ENCODE results near the gene SIRT3. TPM values are rescaled to one million over a fixed set of nuclear protein-coding genes. Genes with fewer than 3 reads are reported as not detected.

The SIRT3 gene
- total RNA-seq, 1 experiment from 2014 or later = 13.9 TPM

DNA sequence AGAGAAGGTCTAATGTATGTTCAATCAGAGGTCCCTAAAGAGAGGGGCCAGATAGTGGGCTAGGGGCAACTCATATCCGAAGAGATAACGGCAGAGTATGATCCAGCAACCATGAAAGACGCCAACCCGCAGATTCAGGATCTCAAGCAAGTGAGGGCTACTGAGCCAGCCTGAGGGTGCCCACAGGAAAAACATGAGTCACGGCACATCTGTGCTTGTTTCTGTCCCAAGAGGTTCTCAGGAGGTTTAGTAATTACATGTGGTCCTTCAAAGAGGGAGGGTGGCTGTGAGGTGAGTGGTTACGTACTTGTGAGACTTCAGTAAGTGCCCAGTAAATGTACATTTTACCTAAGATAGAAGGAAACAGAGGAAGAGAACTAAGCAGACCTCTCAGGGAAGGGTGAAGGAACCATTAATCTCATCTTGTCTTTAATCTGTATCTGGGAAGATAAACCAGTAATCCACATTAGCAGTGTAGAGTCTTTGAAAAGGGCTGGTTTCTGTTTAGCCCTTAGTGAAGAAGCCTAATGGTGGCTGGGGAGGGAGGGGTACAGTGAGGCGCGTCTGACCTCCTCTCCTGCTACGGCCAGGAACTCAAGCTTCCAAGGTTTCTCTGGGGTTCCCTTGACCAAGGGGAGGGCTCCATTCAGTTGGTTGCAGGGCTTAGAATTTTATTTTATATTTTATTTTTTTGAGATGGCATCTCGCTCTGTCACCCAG, 10.2 kb downstream of the SIRT3 start:
- Histone ChIP-seq H2BK120ac (ENCODE audit: low read depth, low read length, poor library complexity, severe bottlenecking) (no peak overlapping the region), H3K14ac (ENCODE audit: insufficient read depth, low read length) (no peak overlapping the region), H3K4ac (ENCODE audit: low read depth, low read length) (no peak overlapping the region), H3K27ac (ENCODE audit: insufficient read length, low read depth, low read length) (no peak overlapping the region), H2BK5ac (ENCODE audit: insufficient read length, low read length) (no peak overlapping the region), H3K56ac (ENCODE audit: insufficient read length, low read depth, low read length) (no peak overlapping the region), H3K79me2 (ENCODE audit: insufficient read depth, low read length) (no peaks in the 10 kb centered on the region), H4K5ac (ENCODE audit: insufficient read length, low read depth, low read length) (no peak overlapping the region), H3K23me2 (ENCODE audit: insufficient read length, low read depth, low read length, poor library complexity, severe bottlenecking) (no peaks in the 10 kb centered on the region), H3K4me2 (ENCODE audit: insufficient read depth, insufficient read length, low read length) (no peak overlapping the region), H3K79me1 (ENCODE audit: insufficient read depth, low read depth, low read length, poor library complexity, severe bottlenecking) (no peaks in the 10 kb centered on the region), H4K91ac (ENCODE audit: insufficient read length, low read depth, low read length) (no peak overlapping the region), H3K18ac (ENCODE audit: insufficient read length, low read depth, low read length) (no peak overlapping the region), H2BK12ac (ENCODE audit: insufficient read length, low read depth, low read length) (no peak overlapping the region), H3K4me1 (ENCODE audit: insufficient read depth, low read length) (no peaks in the 10 kb centered on the region), H3K9ac (ENCODE audit: extremely low read depth, insufficient read length, low read length) (no peak overlapping the region), H3K27me3 (ENCODE audit: insufficient read depth, low read length) (no peaks in the 10 kb centered on the region; the same call in 1 of the 2 replicates), H4K8ac (replicated peaks; ENCODE audit: insufficient read length, low read depth, low read length) (no peak overlapping the region), H2BK15ac (ENCODE audit: low read depth, low read length) (no peak overlapping the region), H4K20me1 (ENCODE audit: control insufficient read depth, insufficient read depth, insufficient read length) (no peaks in the 10 kb centered on the region), H2AK5ac (ENCODE audit: insufficient read length, low read length) (no peak overlapping the region), H3K9me3 (ENCODE audit: control insufficient read depth, low read depth, low read length) (no peaks in the 10 kb centered on the region), H2BK20ac (ENCODE audit: low read depth, low read length, poor library complexity, severe bottlenecking) (no peak overlapping the region), H3T11ph (ENCODE audit: low read length) (no peak overlapping the region), H3K23ac (ENCODE audit: insufficient read length, low read depth, low read length) (no peak overlapping the region), H2AFZ (ENCODE audit: low read length) (no peak overlapping the region)
- H3K4me3 Mint-ChIP-seq = no peak overlapping the region
- peaks cover 1% of the 10 kb centered on the region; the same call in 1 of the 2 replicates for H3K27me3 Mint-ChIP-seq (ENCODE audit: low read depth)
- no peak for TF ChIP-seq CTCF (conservative IDR thresholded peaks at IDR 0.05)
- H3K9me3 Mint-ChIP-seq = no peaks in the 10 kb centered on the region
- WGBS (ENCODE audit: extremely low coverage, insufficient read length, low lambda C conversion rate) = no CpG with 5 or more reads among the region's 10 CpGs
- H3K27ac Mint-ChIP-seq = no peak overlapping the region
- no peaks in the 10 kb centered on the region for H3K4me1 Mint-ChIP-seq
- H3K36me3 Mint-ChIP-seq (ENCODE audit: insufficient read depth in 1 of 3, low read depth in 3 of 3) = peaks cover 0 to 13% (median 3%) of the 10 kb centered on the region in 3 experiments; a peak in 3 of 7 replicates
- DNase-seq = no peak

All from H9 (cell line).